GM23338 (cell line): ENCODE measurements around the gene KRTAP4-6. TPM values are rescaled to one million over a fixed set of nuclear protein-coding genes. Genes with fewer than 3 reads are reported as not detected.

Source experiments
- ATAC-seq: fragments of 200-7000 bp; cut with Tn5 transposase; 3 replicates; pipeline ENCODE4 v1.9.1; 2020
- DNase-seq: peaks from one replicate; pipeline ENCODE4 v3.0.0-alpha.2; 2015; ENCODE audit warnings: low spot score
- H2AFZ ChIP-seq: fragments of 200-600 bp; sonication (generic); 2 replicates; pipeline ENCODE4 v1.8.0; 2016; ENCODE audit warnings: antibody characterized with exemption, mild to moderate bottlenecking, moderate library complexity
- H3F3A ChIP-seq: fragments of 200-600 bp; sonication (generic); replicated peaks from 2 replicates; pipeline ENCODE4 v1.8.0; 2017; ENCODE audit warnings: antibody characterized with exemption, mixed run types, low read depth
- H3K27ac ChIP-seq: fragments of 200-600 bp; sonication (generic); 2 replicates; pipeline ENCODE4 v1.6.1; 2016; ENCODE audit warnings: low read depth
- H3K27me3 ChIP-seq: fragments of 200-600 bp; sonication (generic); 2 replicates; pipeline ENCODE4 v1.8.0; 2016; ENCODE audit warnings: mild to moderate bottlenecking, mixed run types, moderate library complexity; ENCODE audit not compliant: insufficient read depth
- H3K36me3 ChIP-seq: fragments of 200-600 bp; sonication (generic); 2 replicates; pipeline ENCODE4 v1.8.0; 2016; ENCODE audit warnings: mild to moderate bottlenecking; ENCODE audit not compliant: insufficient read depth
- H3K4me1 ChIP-seq: fragments of 200-600 bp; sonication (generic); 2 replicates; pipeline ENCODE4 v1.8.0; 2016; ENCODE audit warnings: mild to moderate bottlenecking, moderate library complexity; ENCODE audit not compliant: insufficient read depth
- H3K4me2 ChIP-seq: fragments of 200-600 bp; sonication (generic); 2 replicates; pipeline ENCODE4 v1.7.1; 2017; ENCODE audit warnings: mixed run types
- H3K4me3 ChIP-seq: fragments of 200-600 bp; sonication (generic); 2 replicates; pipeline ENCODE4 v1.6.1; 2016; ENCODE audit warnings: mixed run types
- H3K79me2 ChIP-seq: fragments of 200-600 bp; sonication (generic); replicated peaks from 2 replicates; pipeline ENCODE4 v1.8.0; 2017; ENCODE audit warnings: mild to moderate bottlenecking; ENCODE audit not compliant: insufficient read depth
- H3K9me2 ChIP-seq: fragments of 200-600 bp; sonication (generic); 2 replicates; pipeline ENCODE4 v1.8.0; 2017; ENCODE audit not compliant: insufficient read depth
- H4K20me1 ChIP-seq: fragments of 200-600 bp; sonication (generic); replicated peaks from 2 replicates; pipeline ENCODE4 v1.8.0; 2017; ENCODE audit warnings: mild to moderate bottlenecking; ENCODE audit not compliant: insufficient read depth
- H3K27ac Mint-ChIP-seq: 2 replicates; pipeline ENCODE4 v1.8.0; 2020; ENCODE audit warnings: inconsistent platforms, mild to moderate bottlenecking, moderate library complexity, mixed read lengths
- H3K27me3 Mint-ChIP-seq: 3 replicates; pipeline ENCODE4 v1.8.0; 2022; ENCODE audit warnings: low read depth, mild to moderate bottlenecking, moderate library complexity, mixed read lengths, inconsistent platforms; ENCODE audit not compliant: insufficient read depth, poor library complexity
- H3K36me3 Mint-ChIP-seq: 3 replicates; pipeline ENCODE4 v1.8.0; 2021; ENCODE audit warnings: low read depth, mild to moderate bottlenecking, inconsistent platforms, moderate library complexity, mixed read lengths
- H3K4me1 Mint-ChIP-seq: 3 replicates; pipeline ENCODE4 v1.8.0; 2020; ENCODE audit warnings: mild to moderate bottlenecking, inconsistent platforms, mixed read lengths
- H3K4me3 Mint-ChIP-seq: 3 replicates; pipeline ENCODE4 v1.8.0; 2021; ENCODE audit warnings: moderate library complexity, mild to moderate bottlenecking, inconsistent platforms, mixed read lengths
- H3K9me3 Mint-ChIP-seq: 3 replicates; pipeline ENCODE4 v1.8.0; 2020; ENCODE audit warnings: moderate library complexity, mild to moderate bottlenecking, inconsistent platforms, mixed read lengths
- CREB1 ChIP-seq: fragments of 250-450 bp; sonication (Bioruptor Pico); IDR thresholded peaks from 2 replicates; pipeline ENCODE4 v1.5.0; 2020; ENCODE audit warnings: low read depth, mild to moderate bottlenecking, moderate library complexity
- EZH2 ChIP-seq: fragments of 200-600 bp; sonication (generic); IDR thresholded peaks from one replicate; pipeline ENCODE4 v1.8.0; 2017; ENCODE audit warnings: antibody characterized with exemption, mild to moderate bottlenecking, low read depth; ENCODE audit not compliant: unreplicated experiment
- EZH2phosphoT487 ChIP-seq: fragments of 200-600 bp; sonication (generic); IDR thresholded peaks from one replicate; pipeline ENCODE4 v1.8.1; 2018; ENCODE audit warnings: antibody characterized with exemption; ENCODE audit not compliant: unreplicated experiment
- JUNB ChIP-seq: IDR thresholded peaks from one replicate; pipeline ENCODE4 v1.6.1; 2016; ENCODE audit warnings: antibody characterized with exemption; ENCODE audit not compliant: unreplicated experiment
- NANOG ChIP-seq: IDR thresholded peaks from 2 replicates; pipeline ENCODE4 v1.6.1; 2016; ENCODE audit warnings: antibody characterized with exemption, borderline replicate concordance
- POLR2AphosphoS5 ChIP-seq: IDR thresholded peaks from 2 replicates; pipeline ENCODE4 v1.6.1; 2016; ENCODE audit warnings: antibody characterized with exemption, low read depth
- STAT1 ChIP-seq: IDR thresholded peaks from one replicate; pipeline ENCODE4 v1.6.1; 2016; ENCODE audit warnings: antibody characterized with exemption; ENCODE audit not compliant: unreplicated experiment
- ZNF114 ChIP-seq: fragments of 250-450 bp; sonication (Bioruptor Pico); IDR thresholded peaks from 2 replicates; pipeline ENCODE4 v1.5.0; 2020; ENCODE audit warnings: mild to moderate bottlenecking, moderate library complexity
- ZNF331 ChIP-seq: fragments of 250-450 bp; sonication (Bioruptor Pico); IDR thresholded peaks from 2 replicates; pipeline ENCODE4 v1.5.0; 2020; ENCODE audit warnings: low read depth, mild to moderate bottlenecking, moderate library complexity
- long read RNA-seq: library from polyadenylated mRNA; unstranded; transcript quantifications from one replicate; pipeline ENCODE4 v2.0.0, GENCODE V29; 2020; ENCODE audit not compliant: unreplicated experiment
- polyA plus RNA-seq: library from polyadenylated mRNA; unstranded; fragments of >200 nt; fragmentation: Nextera tagmentation; extraction: Ambion mirVana; gene quantifications from 2 replicates; pipeline ENCODE4 v1.2.1, GENCODE V29; 2016
- total RNA-seq: library from RNA; depleted of rRNA; stranded (reverse); fragments of >200 nt; shearing (Covaris generic); gene quantifications from 2 replicates; pipeline ENCODE4 v1.2.3, GENCODE V29; 2014; rRNA removed
- TF ChIP-seq, protein P1 (sequence below): fragments of 250-450 bp; sonication (Bioruptor Pico); IDR thresholded peaks from 2 replicates; pipeline ENCODE4 v1.5.0; 2020; ENCODE audit warnings: mild to moderate bottlenecking, moderate library complexity
- TF ChIP-seq, protein P2 (sequence below), 2 experiments: fragments of 200-600 bp in 1 of 2; sonication (generic) in 1 of 2; conservative IDR thresholded peaks; 2 replicates each; pipeline versions ENCODE4 v1.5.1 to v1.6.1; 2016 to 2017; ENCODE audit warnings: antibody characterized with exemption in 2 of 2, low read depth in 2 of 2, mild to moderate bottlenecking in 2 of 2, moderate library complexity in 1 of 2
- TF ChIP-seq, protein P3 (sequence below): IDR thresholded peaks from one replicate; pipeline ENCODE4 v1.6.1; 2018; ENCODE audit warnings: antibody characterized with exemption; ENCODE audit not compliant: unreplicated experiment
- TF ChIP-seq, protein P4 (sequence below): IDR thresholded peaks from 2 replicates; pipeline ENCODE4 v1.6.1; 2016; ENCODE audit warnings: antibody characterized with exemption

The KRTAP4-6 gene
- total RNA-seq (not detected in 2 replicates), polyA plus RNA-seq (not detected in 2 replicates)
- long read RNA-seq, result 0 reads

GRCh38 chr17:41140360-41141131 lies at the start of gene KRTAP4-6:
Gene KRTAP4-6, minus strand, starts transcription at chr17:41140544. Its CDS starts 57 bp downstream, at chr17:41140487.
- Histone ChIP-seq H3K4me2 (no peak within 1 kb of the TSS), H3K27me3 (no peaks in the 10 kb centered on the region), H3K9me2 (0 out of 2 replicates have a peak, but pooled peaks cover 3% of the 10 kb centered on the region), H3K36me3 (no peaks in the 10 kb centered on the region; the same call in 1 of the 2 replicates), H3K4me1 (no peaks in the 10 kb centered on the region), H3K4me3 (no peak within 1 kb of the TSS), H4K20me1 (no peaks in the 10 kb centered on the region), H3F3A (no peaks in the 10 kb centered on the region), H3K79me2 (no peaks in the 10 kb centered on the region), H2AFZ (no peak within 1 kb of the TSS), H3K27ac (no peak within 1 kb of the TSS)
- no peak within 1 kb of the TSS for H3K4me3 Mint-ChIP-seq
- no peak within 1 kb of the TSS; the same call in 1 of the 2 replicates for H3K27ac Mint-ChIP-seq
- no peaks in the 10 kb centered on the region for H3K4me1 Mint-ChIP-seq
- ATAC-seq (no peak), DNase-seq (no peak)
- H3K9me3 Mint-ChIP-seq, result peaks cover 42% of the 10 kb centered on the region
- H3K36me3 Mint-ChIP-seq, result peaks cover 28% of the 10 kb centered on the region
- H3K27me3 Mint-ChIP-seq, result no peaks in the 10 kb centered on the region
- no peak for TF ChIP-seq POLR2AphosphoS5
- no peak for TF ChIP-seq ZNF331
- TF ChIP-seq, protein P1, sequence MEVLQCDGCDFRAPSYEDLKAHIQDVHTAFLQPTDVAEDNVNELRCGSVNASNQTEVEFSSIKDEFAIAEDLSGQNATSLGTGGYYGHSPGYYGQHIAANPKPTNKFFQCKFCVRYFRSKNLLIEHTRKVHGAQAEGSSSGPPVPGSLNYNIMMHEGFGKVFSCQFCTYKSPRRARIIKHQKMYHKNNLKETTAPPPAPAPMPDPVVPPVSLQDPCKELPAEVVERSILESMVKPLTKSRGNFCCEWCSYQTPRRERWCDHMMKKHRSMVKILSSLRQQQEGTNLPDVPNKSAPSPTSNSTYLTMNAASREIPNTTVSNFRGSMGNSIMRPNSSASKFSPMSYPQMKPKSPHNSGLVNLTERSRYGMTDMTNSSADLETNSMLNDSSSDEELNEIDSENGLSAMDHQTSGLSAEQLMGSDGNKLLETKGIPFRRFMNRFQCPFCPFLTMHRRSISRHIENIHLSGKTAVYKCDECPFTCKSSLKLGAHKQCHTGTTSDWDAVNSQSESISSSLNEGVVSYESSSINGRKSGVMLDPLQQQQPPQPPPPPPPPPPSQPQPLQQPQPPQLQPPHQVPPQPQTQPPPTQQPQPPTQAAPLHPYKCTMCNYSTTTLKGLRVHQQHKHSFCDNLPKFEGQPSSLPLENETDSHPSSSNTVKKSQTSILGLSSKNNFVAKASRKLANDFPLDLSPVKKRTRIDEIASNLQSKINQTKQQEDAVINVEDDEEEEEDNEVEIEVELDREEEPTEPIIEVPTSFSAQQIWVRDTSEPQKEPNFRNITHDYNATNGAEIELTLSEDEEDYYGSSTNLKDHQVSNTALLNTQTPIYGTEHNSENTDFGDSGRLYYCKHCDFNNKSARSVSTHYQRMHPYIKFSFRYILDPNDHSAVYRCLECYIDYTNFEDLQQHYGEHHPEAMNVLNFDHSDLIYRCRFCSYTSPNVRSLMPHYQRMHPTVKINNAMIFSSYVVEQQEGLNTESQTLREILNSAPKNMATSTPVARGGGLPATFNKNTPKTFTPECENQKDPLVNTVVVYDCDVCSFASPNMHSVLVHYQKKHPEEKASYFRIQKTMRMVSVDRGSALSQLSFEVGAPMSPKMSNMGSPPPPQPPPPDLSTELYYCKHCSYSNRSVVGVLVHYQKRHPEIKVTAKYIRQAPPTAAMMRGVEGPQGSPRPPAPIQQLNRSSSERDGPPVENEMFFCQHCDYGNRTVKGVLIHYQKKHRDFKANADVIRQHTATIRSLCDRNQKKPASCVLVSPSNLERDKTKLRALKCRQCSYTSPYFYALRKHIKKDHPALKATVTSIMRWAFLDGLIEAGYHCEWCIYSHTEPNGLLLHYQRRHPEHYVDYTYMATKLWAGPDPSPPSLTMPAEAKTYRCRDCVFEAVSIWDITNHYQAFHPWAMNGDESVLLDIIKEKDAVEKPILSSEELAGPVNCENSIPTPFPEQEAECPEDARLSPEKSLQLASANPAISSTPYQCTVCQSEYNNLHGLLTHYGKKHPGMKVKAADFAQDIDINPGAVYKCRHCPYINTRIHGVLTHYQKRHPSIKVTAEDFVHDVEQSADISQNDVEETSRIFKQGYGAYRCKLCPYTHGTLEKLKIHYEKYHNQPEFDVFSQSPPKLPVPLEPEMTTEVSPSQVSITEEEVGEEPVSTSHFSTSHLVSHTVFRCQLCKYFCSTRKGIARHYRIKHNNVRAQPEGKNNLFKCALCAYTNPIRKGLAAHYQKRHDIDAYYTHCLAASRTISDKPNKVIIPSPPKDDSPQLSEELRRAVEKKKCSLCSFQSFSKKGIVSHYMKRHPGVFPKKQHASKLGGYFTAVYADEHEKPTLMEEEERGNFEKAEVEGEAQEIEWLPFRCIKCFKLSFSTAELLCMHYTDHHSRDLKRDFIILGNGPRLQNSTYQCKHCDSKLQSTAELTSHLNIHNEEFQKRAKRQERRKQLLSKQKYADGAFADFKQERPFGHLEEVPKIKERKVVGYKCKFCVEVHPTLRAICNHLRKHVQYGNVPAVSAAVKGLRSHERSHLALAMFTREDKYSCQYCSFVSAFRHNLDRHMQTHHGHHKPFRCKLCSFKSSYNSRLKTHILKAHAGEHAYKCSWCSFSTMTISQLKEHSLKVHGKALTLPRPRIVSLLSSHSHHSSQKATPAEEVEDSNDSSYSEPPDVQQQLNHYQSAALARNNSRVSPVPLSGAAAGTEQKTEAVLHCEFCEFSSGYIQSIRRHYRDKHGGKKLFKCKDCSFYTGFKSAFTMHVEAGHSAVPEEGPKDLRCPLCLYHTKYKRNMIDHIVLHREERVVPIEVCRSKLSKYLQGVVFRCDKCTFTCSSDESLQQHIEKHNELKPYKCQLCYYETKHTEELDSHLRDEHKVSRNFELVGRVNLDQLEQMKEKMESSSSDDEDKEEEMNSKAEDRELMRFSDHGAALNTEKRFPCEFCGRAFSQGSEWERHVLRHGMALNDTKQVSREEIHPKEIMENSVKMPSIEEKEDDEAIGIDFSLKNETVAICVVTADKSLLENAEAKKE (CRISPR knock-in tag), result no peak
- no peak for TF ChIP-seq NANOG
- TF ChIP-seq EZH2phosphoT487, result no peak
- TF ChIP-seq STAT1, result no peak
- TF ChIP-seq ZNF114 (CRISPR knock-in tag), result no peak
- TF ChIP-seq, protein P2, sequence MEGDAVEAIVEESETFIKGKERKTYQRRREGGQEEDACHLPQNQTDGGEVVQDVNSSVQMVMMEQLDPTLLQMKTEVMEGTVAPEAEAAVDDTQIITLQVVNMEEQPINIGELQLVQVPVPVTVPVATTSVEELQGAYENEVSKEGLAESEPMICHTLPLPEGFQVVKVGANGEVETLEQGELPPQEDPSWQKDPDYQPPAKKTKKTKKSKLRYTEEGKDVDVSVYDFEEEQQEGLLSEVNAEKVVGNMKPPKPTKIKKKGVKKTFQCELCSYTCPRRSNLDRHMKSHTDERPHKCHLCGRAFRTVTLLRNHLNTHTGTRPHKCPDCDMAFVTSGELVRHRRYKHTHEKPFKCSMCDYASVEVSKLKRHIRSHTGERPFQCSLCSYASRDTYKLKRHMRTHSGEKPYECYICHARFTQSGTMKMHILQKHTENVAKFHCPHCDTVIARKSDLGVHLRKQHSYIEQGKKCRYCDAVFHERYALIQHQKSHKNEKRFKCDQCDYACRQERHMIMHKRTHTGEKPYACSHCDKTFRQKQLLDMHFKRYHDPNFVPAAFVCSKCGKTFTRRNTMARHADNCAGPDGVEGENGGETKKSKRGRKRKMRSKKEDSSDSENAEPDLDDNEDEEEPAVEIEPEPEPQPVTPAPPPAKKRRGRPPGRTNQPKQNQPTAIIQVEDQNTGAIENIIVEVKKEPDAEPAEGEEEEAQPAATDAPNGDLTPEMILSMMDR (conservative IDR thresholded peaks at IDR 0.05; ENCODE audit: low read depth in 2 of 2), result no peak
- TF ChIP-seq, protein P3, sequence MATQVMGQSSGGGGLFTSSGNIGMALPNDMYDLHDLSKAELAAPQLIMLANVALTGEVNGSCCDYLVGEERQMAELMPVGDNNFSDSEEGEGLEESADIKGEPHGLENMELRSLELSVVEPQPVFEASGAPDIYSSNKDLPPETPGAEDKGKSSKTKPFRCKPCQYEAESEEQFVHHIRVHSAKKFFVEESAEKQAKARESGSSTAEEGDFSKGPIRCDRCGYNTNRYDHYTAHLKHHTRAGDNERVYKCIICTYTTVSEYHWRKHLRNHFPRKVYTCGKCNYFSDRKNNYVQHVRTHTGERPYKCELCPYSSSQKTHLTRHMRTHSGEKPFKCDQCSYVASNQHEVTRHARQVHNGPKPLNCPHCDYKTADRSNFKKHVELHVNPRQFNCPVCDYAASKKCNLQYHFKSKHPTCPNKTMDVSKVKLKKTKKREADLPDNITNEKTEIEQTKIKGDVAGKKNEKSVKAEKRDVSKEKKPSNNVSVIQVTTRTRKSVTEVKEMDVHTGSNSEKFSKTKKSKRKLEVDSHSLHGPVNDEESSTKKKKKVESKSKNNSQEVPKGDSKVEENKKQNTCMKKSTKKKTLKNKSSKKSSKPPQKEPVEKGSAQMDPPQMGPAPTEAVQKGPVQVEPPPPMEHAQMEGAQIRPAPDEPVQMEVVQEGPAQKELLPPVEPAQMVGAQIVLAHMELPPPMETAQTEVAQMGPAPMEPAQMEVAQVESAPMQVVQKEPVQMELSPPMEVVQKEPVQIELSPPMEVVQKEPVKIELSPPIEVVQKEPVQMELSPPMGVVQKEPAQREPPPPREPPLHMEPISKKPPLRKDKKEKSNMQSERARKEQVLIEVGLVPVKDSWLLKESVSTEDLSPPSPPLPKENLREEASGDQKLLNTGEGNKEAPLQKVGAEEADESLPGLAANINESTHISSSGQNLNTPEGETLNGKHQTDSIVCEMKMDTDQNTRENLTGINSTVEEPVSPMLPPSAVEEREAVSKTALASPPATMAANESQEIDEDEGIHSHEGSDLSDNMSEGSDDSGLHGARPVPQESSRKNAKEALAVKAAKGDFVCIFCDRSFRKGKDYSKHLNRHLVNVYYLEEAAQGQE, result no peak
- TF ChIP-seq EZH2, result no peak
- TF ChIP-seq, protein P4, sequence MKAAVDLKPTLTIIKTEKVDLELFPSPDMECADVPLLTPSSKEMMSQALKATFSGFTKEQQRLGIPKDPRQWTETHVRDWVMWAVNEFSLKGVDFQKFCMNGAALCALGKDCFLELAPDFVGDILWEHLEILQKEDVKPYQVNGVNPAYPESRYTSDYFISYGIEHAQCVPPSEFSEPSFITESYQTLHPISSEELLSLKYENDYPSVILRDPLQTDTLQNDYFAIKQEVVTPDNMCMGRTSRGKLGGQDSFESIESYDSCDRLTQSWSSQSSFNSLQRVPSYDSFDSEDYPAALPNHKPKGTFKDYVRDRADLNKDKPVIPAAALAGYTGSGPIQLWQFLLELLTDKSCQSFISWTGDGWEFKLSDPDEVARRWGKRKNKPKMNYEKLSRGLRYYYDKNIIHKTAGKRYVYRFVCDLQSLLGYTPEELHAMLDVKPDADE, result no peak
- no peak for TF ChIP-seq JUNB
- TF ChIP-seq CREB1, result no peak
